GM18499 (cell line): ENCODE data around the gene IL3.

Experiments used
- ATAC-seq: cut with Tn5 transposase; IDR thresholded peaks from one replicate; pipeline ENCODE4 v1.9.1; 2021; ENCODE audit warnings: moderate number of reproducible peaks; ENCODE audit not compliant: insufficient read depth, unreplicated experiment

IL3 gene, protein sequence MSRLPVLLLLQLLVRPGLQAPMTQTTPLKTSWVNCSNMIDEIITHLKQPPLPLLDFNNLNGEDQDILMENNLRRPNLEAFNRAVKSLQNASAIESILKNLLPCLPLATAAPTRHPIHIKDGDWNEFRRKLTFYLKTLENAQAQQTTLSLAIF

DNA sequence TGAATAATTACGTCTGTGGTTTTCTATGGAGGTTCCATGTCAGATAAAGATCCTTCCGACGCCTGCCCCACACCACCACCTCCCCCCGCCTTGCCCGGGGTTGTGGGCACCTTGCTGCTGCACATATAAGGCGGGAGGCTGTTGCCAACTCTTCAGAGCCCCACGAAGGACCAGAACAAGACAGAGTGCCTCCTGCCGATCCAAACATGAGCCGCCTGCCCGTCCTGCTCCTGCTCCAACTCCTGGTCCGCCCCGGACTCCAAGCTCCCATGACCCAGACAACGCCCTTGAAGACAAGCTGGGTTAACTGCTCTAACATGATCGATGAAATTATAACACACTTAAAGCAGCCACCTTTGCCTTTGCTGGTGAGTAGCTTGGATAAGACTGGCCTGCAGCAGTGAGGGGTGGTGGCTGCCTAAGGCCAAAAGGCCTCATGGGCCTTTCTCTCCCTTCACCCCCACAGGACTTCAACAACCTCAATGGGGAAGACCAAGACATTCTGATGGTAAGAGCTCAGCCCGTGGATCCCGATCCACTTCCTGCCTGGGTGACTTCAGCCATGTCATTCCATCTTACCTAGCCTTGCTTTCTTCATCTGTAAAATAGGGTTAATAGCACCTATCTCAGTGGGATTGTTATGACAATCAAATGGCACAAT, at the start of gene IL3:
IL3 (plus strand) TSS at position 155 of the 661 bp plus-strand sequence; CDS start at position 207, 52 bp downstream.
- no peak for ATAC-seq

DNA sequence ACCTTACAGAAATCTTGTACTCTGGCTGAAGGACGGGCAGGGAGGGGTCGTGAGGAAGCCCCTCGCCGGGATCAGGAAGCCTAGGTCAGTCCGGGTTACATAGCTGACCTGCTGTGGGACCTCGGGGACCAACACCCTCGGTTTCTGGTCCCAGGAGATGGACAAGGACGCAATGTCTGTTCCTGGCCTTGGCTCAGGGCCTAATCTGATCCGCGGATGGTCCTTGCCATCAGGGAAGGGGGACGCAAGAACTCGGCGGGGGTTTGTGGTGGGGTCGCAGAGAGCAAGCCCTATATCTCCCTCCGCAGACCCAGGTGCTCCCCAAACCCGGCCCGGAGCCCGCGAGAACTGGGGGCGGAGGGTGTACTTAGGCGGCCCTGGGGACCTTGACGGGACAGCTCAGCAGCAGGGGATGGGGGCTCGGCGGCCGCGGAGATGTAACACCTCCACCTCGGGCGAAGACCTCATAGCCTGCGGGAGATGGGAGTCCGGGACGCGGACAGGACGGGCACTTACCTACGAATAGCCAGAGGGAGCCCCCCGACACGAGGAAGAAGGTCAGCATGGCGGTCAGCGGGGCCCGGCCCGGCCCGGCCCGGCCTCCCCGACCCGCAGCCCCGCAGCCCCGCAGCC, 49.4 kb upstream of the IL3 start:
- no peak for ATAC-seq

DNA sequence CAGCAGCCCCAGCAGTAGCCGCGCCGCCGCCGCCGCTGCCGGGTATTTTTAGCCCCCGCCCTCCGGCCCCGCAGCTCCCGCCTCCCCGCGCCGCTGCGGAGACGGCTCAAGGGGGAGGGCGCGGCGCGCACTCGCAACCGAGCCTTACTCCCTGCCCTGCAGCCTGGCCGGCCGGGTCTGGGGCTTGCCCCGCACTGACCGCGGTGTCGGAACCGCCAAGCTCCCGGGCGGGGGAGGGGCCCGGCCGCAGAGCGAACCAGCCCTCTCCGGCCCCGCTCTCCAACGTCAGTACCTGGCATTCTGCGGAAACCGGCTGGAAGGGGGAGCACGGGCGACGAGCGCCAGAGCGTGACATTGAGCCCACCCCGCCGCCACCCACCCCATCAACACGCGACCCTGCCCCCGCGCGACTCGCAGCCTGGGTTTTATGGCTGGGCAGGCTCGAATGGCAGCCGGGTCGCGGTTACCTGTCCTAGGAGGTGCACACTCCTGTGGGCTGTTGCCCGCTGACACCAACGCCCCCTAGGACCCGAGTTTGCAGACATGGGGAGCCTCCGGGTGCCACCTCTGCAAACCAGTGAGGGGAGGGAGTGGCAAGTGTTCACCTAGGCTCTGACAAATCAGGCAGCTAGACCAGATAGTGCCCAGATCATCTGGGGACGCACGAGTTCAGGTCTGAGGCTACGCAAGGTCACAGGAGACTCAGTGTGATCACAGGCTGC, 48.7 kb upstream of the IL3 start, which contains the start of gene ACSL6:
ACSL6 (minus strand) TSS at position 37 of the 722 bp plus-strand sequence. CDS start 105 bp downstream, outside the sequence.
- no peak for ATAC-seq

- no peak for ATAC-seq
These were observed 48.0 kb upstream of the IL3 start for GRCh38 chr5:132012371-132013005.

DNA sequence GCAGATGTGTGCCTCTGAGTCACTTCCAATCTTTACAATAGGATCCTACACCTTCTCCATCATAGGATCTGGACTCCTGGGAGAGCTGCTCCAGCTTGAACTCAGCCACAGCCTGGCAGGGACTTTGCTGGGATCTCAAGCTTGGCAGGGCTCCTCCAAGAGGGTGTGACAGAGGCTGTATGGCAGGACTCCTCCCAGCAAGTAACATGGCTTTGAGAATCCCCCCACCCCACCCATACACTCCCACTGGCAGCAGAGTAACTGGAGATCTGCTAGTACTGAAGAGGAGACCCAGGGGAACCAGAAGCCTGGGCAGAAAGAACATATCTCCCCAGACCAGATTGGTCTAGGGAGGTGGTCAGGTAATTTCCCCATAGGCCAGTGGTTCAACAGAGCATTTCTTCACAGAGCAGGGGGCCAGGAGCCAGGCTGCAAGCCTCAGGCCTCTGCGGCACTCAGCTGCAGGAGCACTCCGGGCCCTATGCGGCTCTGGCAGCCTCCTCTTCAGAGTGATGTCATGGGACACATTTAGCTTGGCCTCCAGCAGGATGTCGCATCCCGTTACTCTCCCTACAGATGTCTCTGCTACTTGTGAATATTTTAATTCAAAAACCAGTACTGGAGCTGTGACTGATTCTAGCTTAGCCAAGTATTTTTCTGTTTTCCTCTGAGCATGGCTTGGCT, 47.3 kb upstream of the IL3 start:
- no peak for ATAC-seq

GRCh38 chr5:132013711-132014110, 46.7 kb upstream of the IL3 start:
- ATAC-seq: no peak

DNA sequence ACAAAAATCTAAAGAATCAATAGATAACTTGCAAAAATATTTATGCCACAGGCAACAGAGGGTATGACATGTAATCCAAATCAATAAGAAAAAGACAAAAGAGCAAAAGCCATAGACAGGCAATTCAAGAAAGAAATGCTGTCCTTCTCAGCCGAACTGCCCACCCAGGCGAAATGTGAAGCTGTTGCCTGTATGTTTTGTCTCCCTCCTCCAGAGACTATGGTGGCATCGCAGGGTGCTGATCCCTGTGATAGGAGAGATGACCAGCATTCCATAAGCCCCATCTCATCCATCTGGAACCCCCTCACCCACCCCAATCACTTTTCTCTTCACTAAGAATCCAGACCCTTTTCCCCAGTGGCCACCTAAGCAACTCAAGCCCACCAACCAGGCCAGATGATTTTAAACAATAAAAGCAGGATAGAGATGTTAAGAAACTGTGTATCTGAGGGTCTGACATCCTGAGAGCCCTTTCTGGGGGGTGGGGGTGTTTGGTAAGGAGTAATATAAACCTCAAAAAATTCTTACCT, 43.7 kb upstream of the IL3 start:
- no peak for ATAC-seq

- ATAC-seq: no peak
These were observed 43.1 kb upstream of the IL3 start for GRCh38 chr5:132017316-132017715.

DNA sequence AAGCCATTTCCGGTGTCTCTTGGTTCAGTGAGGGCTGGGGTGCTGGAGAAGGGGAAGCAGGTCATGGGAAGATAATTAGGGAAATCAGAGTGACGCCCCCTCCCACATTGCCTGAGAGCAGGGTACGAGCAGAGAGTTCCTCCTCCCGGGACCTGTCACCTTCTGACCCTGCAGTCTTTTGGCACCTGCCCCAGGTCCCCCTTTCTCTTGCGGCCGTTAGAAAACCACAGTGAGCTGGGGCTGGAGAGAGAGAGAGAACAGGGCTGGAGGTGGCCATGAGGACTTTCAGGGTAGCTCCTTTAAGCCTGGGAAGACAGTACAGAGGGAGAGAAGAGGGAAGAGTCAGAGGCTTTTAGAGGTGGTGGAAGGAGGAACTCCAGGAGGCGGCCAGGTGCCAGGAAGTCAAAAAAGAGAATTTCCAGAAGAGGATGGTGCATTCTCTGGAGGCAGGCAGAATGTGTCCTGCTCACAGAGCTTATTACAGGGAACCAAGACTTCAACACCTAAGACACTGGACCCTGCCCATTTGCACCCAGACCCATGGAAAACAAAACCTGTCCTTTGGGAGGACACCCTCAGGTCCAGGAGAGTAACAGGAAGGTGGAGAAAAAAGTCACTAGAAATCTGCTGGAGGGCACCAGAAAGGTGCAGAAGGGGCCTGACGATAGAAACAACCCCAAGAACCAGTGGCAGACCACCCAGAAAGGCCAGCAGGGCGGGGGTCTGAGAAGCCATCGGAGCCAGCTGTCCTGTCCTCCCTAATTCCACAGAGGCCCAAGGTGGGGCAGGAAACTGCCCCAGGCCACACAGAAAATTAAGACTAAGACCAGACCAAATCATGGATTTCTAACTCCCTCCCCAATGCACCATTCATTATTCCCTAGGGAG, 42.5 kb upstream of the IL3 start:
- ATAC-seq: no peak

- ATAC-seq: no peak
These were observed 41.1 kb upstream of the IL3 start for GRCh38 chr5:132019337-132019736.

GRCh38 chr5:132019857-132020555, 40.4 kb upstream of the IL3 start:
- ATAC-seq: peak; percentile 98

DNA sequence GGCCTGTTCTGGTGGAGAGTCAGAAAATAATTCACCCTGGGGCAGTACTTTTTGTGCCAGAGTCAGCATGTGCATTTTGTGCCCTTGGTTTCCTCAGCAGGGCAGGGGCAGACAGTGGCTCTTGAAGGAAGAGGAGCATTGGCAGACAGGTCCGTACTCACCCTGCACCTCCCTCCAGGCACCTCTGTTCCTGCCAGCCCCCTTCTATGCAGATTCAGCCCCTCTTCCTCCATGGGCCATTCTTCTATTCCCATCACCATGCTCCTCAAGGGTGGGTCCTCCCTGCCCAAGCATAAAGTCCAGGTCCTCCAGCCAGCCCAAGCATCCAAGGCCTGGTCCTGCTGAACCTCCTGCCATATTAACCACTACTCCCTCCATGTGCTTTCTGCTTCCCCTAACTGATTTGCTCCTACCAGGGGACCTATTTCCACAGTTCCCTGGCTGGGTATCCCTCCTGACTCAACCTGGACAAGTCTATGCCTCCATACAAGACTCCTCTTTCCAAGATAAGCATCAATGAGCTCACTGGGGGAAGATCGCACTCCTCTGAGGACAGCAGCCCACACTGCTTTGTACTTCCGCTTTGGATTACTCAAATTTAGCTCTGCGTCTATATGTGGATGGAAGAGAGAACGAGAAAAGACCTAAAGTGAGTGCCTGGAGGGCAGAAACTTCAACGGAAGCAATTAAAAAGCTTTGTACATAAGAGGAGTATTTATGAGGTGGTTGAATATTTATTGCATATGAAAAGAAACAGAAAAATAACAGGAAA, 39.7 kb upstream of the IL3 start:
- peak; percentile 8 for ATAC-seq

DNA sequence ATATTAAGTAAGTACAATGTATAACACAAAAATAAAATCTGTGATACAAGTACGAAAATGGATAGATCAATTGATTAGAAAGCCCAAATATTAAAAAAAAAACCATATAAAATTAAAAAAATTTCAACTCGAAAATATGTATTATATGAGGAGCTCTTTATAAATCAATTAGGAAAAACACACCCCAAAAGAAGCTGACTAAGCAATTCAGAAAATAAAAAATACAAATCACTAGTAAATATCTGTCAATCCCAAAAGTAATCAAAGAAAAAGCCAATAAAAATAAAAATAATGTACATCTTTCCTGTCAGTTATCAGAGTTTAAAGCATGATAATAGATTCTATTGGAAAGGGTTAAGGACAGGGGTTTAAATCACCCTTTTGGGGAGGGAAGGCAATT, 38.8 kb upstream of the IL3 start:
- ATAC-seq: no peak

DNA sequence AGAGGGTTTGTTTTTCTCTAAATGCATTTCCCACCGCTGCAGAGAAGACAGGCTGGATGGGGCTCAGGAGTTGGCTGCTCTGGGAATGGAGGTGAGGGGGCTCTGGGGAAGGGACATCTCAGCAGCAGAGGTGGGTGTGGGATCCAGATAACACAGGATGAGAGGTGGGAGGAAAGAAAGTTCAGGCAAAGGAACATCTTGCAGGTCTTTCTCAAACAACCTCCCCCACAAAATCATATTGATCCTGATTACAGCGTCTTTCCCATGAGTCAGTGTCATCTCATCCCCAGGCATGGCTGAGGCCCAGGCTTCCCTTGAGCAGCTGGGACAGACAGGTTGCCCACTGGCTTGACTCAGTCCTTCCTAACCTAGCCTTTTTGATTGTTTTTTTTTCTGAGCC, 37.7 kb upstream of the IL3 start:
- ATAC-seq: no peak

- ATAC-seq: no peak
These were observed 37.0 kb upstream of the IL3 start for GRCh38 chr5:132023258-132024116.

DNA sequence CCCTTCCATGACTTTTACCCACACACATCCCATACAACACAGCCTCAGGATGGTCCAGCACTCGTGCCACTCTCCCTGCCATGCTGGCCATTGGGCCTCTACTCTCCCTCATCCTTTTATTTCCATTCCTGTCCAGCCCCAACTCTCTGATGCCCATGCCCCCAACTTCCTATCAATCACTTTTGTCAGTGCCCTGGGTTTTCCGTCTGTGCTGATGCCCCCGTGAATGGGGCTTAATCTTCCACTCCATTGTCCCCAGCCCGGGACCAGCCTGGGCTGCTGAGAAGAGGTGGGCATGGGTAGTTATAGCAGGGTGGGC, 36.4 kb upstream of the IL3 start:
- no peak for ATAC-seq
